HEK293 (cell line): ENCODE data around the gene RPL22.
"Not testable (repeated sequence)": the region's sequence is repeated elsewhere in the genome, so short reads cannot be mapped to it uniquely, and the experiment has no call there.

Experiments
- CTCF ChIA-PET: fragments of 350-600 bp; formaldehyde crosslinking; extraction: SDS; loops from one replicate; lab custom pipeline; 2021; ENCODE audit warnings: antibody characterized with exemption; lab: Yijun Ruan, JAX
- POLR2A ChIA-PET: fragments of 300-600 bp; formaldehyde crosslinking; extraction: SDS; loops from one replicate; lab custom pipeline; 2020; ENCODE audit warnings: antibody characterized with exemption, inconsistent platforms; lab: Yijun Ruan, JAX
- H3K27ac ChIP-seq: fragments of 200-500 bp; sonication (Bioruptor generic); 2 replicates; pipeline ENCODE4 v1.5.1; 2014; ENCODE audit warnings: low read depth, low read length, control low read depth, inconsistent platforms; ENCODE audit errors: extremely low read depth
- H3K36me3 ChIP-seq, 2 experiments: fragments of 200-500 bp in 1 of 2; sonication (Bioruptor generic) in 1 of 2; 1 replicate in 1 of 2; 2 replicates in 1 of 2; pipeline ENCODE4 v1.5.1; 2014 to 2017; ENCODE audit warnings: inconsistent platforms in 2 of 2, low read length in 2 of 2; ENCODE audit not compliant: control insufficient read depth in 2 of 2, insufficient read depth in 1 of 2
- H3K4me1 ChIP-seq: fragments of 200-500 bp; sonication (Bioruptor generic); 2 replicates; pipeline ENCODE4 v1.5.1; 2014; ENCODE audit warnings: mild to moderate bottlenecking, low read length, inconsistent platforms; ENCODE audit not compliant: control insufficient read depth, insufficient read depth
- H3K4me3 ChIP-seq: 2 replicates; pipeline ENCODE4 v1.5.1; 2011; ENCODE audit warnings: low read depth, mild to moderate bottlenecking, control low read depth, low read length, moderate library complexity
- H3K9me3 ChIP-seq: fragments of 200-500 bp; sonication (Bioruptor generic); 2 replicates; pipeline ENCODE4 v1.5.1; 2014; ENCODE audit warnings: low read depth, low read length, inconsistent platforms; ENCODE audit not compliant: control insufficient read depth, insufficient read depth
- MYNN ChIP-seq: fragments of 450-650 bp; formaldehyde crosslinking; IDR thresholded peaks from 2 replicates; pipeline ENCODE4 v1.5.1; 2016; ENCODE audit warnings: missing biosample characterization, missing genetic modification characterization, borderline replicate concordance
- YY1 ChIP-seq: fragments of 450-650 bp; formaldehyde crosslinking; IDR thresholded peaks from 2 replicates; pipeline ENCODE4 v1.5.1; 2018; ENCODE audit warnings: missing biosample characterization, missing genetic modification characterization
- ZNF16 ChIP-seq: fragments of 450-650 bp; formaldehyde crosslinking; IDR thresholded peaks from 2 replicates; pipeline ENCODE4 v1.5.1; 2016; ENCODE audit warnings: low read depth, missing biosample characterization, missing genetic modification characterization
- ZNF335 ChIP-seq: fragments of 450-650 bp; formaldehyde crosslinking; conservative IDR thresholded peaks from 2 replicates; pipeline ENCODE4 v1.5.1; 2016; ENCODE audit warnings: missing biosample characterization, missing genetic modification characterization
- ZNF394 ChIP-seq: fragments of 450-650 bp; formaldehyde crosslinking; IDR thresholded peaks from 2 replicates; pipeline ENCODE4 v1.5.1; 2016; ENCODE audit warnings: missing biosample characterization, missing genetic modification characterization, mild to moderate bottlenecking, moderate library complexity, borderline replicate concordance
- ZNF600 ChIP-seq: fragments of 450-650 bp; formaldehyde crosslinking; IDR thresholded peaks from 2 replicates; pipeline ENCODE4 v1.5.1; 2016; ENCODE audit warnings: missing biosample characterization, missing genetic modification characterization
- ZNF76 ChIP-seq: fragments of 450-650 bp; formaldehyde crosslinking; IDR thresholded peaks from 2 replicates; pipeline ENCODE4; 2016; ENCODE audit warnings: low read depth, missing biosample characterization, missing genetic modification characterization, borderline replicate concordance
- ZXDB ChIP-seq: fragments of 450-650 bp; formaldehyde crosslinking; IDR thresholded peaks from 2 replicates; pipeline ENCODE4 v1.5.1; 2016; ENCODE audit warnings: missing biosample characterization, missing genetic modification characterization
- TF ChIP-seq, protein P1 (sequence below): fragments of 450-650 bp; formaldehyde crosslinking; IDR thresholded peaks from 2 replicates; pipeline ENCODE4 v1.5.1; 2016; ENCODE audit warnings: missing biosample characterization, missing genetic modification characterization
- TF ChIP-seq, protein P2 (sequence below): fragments of 450-650 bp; formaldehyde crosslinking; IDR thresholded peaks from 2 replicates; pipeline ENCODE4 v1.5.1; 2016; ENCODE audit warnings: missing biosample characterization, missing genetic modification characterization
- TF ChIP-seq, protein P3 (sequence below): fragments of 450-650 bp; formaldehyde crosslinking; IDR thresholded peaks from 2 replicates; pipeline ENCODE4 v1.5.1; 2016; ENCODE audit warnings: missing biosample characterization, missing genetic modification characterization, borderline replicate concordance

Gene RPL22

DNA sequence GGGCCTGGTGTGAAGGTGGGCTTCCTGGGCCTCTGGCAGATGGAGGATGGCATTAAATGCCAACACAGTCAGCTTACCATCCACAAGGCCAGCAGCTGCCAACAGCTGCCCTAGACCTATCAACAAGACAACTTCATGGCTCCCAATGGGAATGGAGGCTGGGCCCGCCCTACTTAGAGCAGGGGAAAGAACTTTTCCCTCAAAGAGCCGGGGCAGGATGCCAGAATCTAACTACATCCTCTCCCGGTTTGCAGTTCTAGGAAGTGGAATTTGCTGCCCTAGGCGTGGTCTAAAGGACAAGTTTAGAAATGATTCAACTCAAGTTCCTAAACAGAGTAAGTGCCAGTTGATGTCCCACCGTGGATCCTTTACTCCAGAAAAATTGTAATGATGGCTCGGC is 23.2 kb upstream of the RPL22 start (continued):
- TF ChIP-seq, protein P1, sequence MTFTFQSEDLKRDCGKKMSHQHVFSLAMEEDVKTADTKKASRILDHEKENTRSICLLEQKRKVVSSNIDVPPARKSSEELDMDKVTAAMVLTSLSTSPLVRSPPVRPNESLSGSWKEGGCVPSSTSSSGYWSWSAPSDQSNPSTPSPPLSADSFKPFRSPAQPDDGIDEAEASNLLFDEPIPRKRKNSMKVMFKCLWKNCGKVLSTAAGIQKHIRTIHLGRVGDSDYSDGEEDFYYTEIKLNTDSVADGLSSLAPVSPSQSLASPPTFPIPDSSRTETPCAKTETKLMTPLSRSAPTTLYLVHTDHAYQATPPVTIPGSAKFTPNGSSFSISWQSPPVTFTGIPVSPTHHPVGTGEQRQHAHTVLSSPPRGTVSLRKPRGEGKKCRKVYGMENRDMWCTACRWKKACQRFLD (tag by site-specific recombination), result no peak
- TF ChIP-seq ZXDB (tag by site-specific recombination) (no peak), ZNF16 (tag by site-specific recombination) (no peak), MYNN (no peak), YY1 (no peak)
- TF ChIP-seq, protein P2, sequence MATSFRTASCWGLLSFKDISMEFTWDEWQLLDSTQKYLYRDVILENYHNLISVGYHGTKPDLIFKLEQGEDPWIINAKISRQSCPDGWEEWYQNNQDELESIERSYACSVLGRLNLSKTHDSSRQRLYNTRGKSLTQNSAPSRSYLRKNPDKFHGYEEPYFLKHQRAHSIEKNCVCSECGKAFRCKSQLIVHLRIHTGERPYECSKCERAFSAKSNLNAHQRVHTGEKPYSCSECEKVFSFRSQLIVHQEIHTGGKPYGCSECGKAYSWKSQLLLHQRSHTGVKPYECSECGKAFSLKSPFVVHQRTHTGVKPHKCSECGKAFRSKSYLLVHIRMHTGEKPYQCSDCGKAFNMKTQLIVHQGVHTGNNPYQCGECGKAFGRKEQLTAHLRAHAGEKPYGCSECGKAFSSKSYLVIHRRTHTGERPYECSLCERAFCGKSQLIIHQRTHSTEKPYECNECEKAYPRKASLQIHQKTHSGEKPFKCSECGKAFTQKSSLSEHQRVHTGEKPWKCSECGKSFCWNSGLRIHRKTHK, result no peak
- TF ChIP-seq, protein P3, sequence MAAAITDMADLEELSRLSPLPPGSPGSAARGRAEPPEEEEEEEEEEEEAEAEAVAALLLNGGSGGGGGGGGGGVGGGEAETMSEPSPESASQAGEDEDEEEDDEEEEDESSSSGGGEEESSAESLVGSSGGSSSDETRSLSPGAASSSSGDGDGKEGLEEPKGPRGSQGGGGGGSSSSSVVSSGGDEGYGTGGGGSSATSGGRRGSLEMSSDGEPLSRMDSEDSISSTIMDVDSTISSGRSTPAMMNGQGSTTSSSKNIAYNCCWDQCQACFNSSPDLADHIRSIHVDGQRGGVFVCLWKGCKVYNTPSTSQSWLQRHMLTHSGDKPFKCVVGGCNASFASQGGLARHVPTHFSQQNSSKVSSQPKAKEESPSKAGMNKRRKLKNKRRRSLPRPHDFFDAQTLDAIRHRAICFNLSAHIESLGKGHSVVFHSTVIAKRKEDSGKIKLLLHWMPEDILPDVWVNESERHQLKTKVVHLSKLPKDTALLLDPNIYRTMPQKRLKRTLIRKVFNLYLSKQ (tag by site-specific recombination), result no peak

DNA sequence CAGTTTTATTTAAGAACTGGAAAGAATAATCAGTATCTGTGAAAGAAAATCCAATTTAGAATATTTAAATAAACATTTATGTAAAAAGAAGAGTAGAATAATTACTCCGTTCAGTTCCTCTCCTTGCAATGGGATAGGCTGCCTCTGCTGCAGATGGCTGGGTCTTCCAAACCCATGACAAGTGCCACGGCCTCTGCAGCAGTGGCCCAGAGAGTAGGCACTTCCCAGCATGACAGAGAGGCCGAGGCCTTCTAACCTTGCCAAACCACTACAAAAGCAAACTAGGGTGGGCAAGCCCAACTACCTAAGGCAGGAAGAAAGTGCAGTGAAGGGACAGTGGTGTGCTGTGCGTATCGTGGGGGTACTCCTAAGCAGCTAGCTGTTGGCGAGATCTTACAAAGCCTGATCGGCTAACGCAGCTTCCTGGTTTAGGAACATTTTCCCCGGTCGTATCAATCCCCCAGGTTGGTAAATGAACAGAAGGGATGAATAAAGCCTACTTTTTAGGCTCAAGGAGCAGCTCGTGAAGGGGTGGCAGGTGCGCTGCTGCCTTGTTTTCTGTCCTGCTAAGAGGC is 21.9 kb upstream of the RPL22 start:
- H3K9me3 ChIP-seq, result no peaks in the 10 kb centered on the region
- ChIA-PET CTCF (interaction anchor here (0.5 to 1.2 kb wide), 3 partner anchors 16 to 26 kb away, joined by 3 to 4 read pairs (median 4); no protein-coding TSS in a partner anchor), POLR2A (interaction anchor here (1.0 kb wide), 1 partner anchor 15 kb away, joined by 3 read pairs; the partner anchor contains the start of gene ICMT)
- no peak overlapping the region for H3K4me3 ChIP-seq
- TF ChIP-seq ZNF76 (tag by site-specific recombination) (no peak), ZNF600 (tag by site-specific recombination) (peak; percentile 50; the same call in 1 of the 2 replicates)
- H3K4me1 ChIP-seq, result no peaks in the 10 kb centered on the region
- H3K36me3 ChIP-seq, result peaks cover 9 to 62% of the 10 kb centered on the region in 2 experiments; a peak in 2 of 3 replicates
- H3K27ac ChIP-seq, result no peak overlapping the region

DNA sequence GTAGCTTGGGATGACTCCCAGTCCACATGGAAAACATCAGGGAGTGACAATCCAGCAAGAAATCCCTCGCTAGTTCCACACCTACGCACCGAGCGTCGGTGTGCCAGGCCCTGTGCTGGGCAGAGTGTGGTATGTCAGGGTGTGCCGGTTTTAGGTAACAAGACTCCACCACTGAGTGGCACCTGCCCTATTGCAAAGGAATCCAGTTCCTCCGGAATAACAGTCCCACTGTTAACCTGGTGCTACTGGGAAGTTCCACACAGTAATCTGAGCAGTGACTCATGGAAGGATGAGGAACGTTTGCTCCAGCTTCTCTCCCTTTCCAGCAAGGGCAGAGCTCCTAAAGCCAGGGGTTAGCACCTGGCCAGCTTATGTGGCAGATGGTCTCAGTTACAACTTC is 20.8 kb upstream of the RPL22 start:
- POLR2A ChIA-PET, result interaction anchor here (1.0 to 1.8 kb wide), 3 partner anchors 10 to 16 kb away, joined by 3 to 5 read pairs (median 5); partner anchors contain the start of gene ICMT
- Histone ChIP-seq H3K27ac (no peak overlapping the region), H3K36me3 (peaks cover 4 to 58% of the 10 kb centered on the region in 2 experiments; a peak in 2 of 3 replicates)
- TF ChIP-seq ZNF335 (tag by site-specific recombination), result no peak
- TF ChIP-seq ZNF600 (tag by site-specific recombination), result peak; percentile 60; the same call in 1 of the 2 replicates
- TF ChIP-seq ZNF394 (tag by site-specific recombination), result peak; percentile 23; the same call in 1 of the 2 replicates
- TF ChIP-seq, all 188 proteins: peak for 2
- Histone ChIP-seq H3K4me3 (no peak overlapping the region), H3K9me3 (no peaks in the 10 kb centered on the region), H3K4me1 (no peaks in the 10 kb centered on the region)
- CTCF ChIA-PET, result interaction anchor here (1.2 kb wide), 1 partner anchor 15 kb away, joined by 4 read pairs; no protein-coding TSS in a partner anchor

DNA sequence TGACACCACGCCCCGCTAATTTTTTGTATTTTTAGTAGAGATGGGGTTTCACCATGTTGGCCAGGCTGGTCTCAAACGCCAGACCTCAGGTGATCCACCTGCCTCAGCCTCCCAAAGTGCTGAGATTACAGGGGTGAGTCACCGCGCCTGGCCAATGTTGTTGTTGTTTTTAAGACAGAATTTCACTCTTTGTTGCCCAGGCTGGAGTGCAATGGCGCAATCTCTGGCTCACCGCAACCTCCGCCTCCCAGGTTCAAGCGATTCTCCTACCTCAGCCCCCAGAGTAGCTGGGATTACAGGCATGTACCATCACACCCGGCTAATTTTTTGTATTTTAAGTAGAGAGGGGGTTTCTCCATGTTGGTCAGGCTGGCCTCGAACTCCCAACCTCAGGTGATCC is 20.2 kb upstream of the RPL22 start:
- peaks cover 4 to 52% of the 10 kb centered on the region in 2 experiments; a peak in 2 of 3 replicates for H3K36me3 ChIP-seq
- H3K9me3 ChIP-seq, H3K27ac ChIP-seq, H3K4me3 ChIP-seq, H3K4me1 ChIP-seq, CTCF ChIA-PET: not testable (repeated sequence)
- POLR2A ChIA-PET, result interaction anchor here (0.8 to 1.8 kb wide), 3 partner anchors 11 to 18 kb away, joined by 3 to 5 read pairs (median 5); no protein-coding TSS in a partner anchor
